Natural killer cell (primary cell): Measurements from ENCODE around the gene RGS9. TPM values are rescaled to one million over a fixed set of nuclear protein-coding genes. Genes with fewer than 3 reads are reported as not detected.

ENCODE experiments used
- ATAC-seq, 3 donors: fragments of 150-1000 bp in 2 of 3; fragments of 200-7000 bp in 1 of 3; cut with Tn5 transposase; 1 replicate in 1 of 3; 2 replicates in 2 of 3; pipeline ENCODE4 v1.10.0; 2021; ENCODE audit warnings: mild to moderate bottlenecking in 2 of 3, moderate library complexity in 2 of 3
- DNase-seq, 2 donors: peaks; one replicate each; pipeline versions ENCODE4 v3.0.0 to v3.0.0-alpha.2; 2013 to 2021; ENCODE audit warnings: mixed read lengths in 1 of 2
- H3K27ac ChIP-seq: one replicate; pipeline ENCODE4 v1.5.1; 2013; ENCODE audit warnings: mild to moderate bottlenecking, low read length
- H3K27me3 ChIP-seq: one replicate; pipeline ENCODE4 v1.6.1; 2013; ENCODE audit warnings: low read length; ENCODE audit not compliant: control insufficient read depth, insufficient read depth
- H3K36me3 ChIP-seq: one replicate; pipeline ENCODE4 v1.6.1; 2013; ENCODE audit warnings: low read length; ENCODE audit not compliant: control insufficient read depth, insufficient read depth
- H3K4me1 ChIP-seq: one replicate; pipeline ENCODE4 v1.6.1; 2013; ENCODE audit warnings: low read length; ENCODE audit not compliant: control insufficient read depth, insufficient read depth
- H3K4me3 ChIP-seq: one replicate; pipeline ENCODE4 v1.5.1; 2013; ENCODE audit warnings: low read length
- H3K9me3 ChIP-seq: one replicate; pipeline ENCODE4 v1.6.1; 2013; ENCODE audit warnings: low read length; ENCODE audit not compliant: control insufficient read depth, insufficient read depth
- H3K27ac Mint-ChIP-seq, 2 donors: one replicate each; pipeline ENCODE4 v1.8.0; 2022; ENCODE audit warnings: mild to moderate bottlenecking in 2 of 2, mixed read lengths in 2 of 2, moderate library complexity in 1 of 2
- H3K27me3 Mint-ChIP-seq, 2 donors: one replicate each; pipeline ENCODE4 v1.8.0; 2022; ENCODE audit warnings: low read depth in 2 of 2, mixed read lengths in 2 of 2
- H3K36me3 Mint-ChIP-seq: one replicate; pipeline ENCODE4 v1.8.0; 2022; ENCODE audit warnings: mixed read lengths
- H3K4me1 Mint-ChIP-seq, 2 donors: one replicate each; pipeline ENCODE4 v1.8.0; 2022; ENCODE audit warnings: mixed read lengths in 2 of 2
- H3K4me3 Mint-ChIP-seq: one replicate; pipeline ENCODE4 v1.8.0; 2022; ENCODE audit warnings: mild to moderate bottlenecking, moderate library complexity, mixed read lengths
- H3K9me3 Mint-ChIP-seq, 2 donors: one replicate each; pipeline ENCODE4 v1.8.0; 2022; ENCODE audit warnings: mixed read lengths in 2 of 2
- CTCF ChIP-seq: fragments of 200-600 bp; IDR thresholded peaks from one replicate; pipeline ENCODE4 v1.8.0; 2022; ENCODE audit warnings: antibody characterized with exemption
- WGBS: methylation state at CpG from one replicate; pipeline ENCODE4 v1.1.7; 2013; ENCODE audit warnings: missing lambda C conversion rate; ENCODE audit not compliant: insufficient coverage; 5-methylcytosine and 5-hydroxymethylcytosine counted together
- intact Hi-C: fragments of 100-400 bp; cut with micrococcal nuclease; formaldehyde crosslinking; loops from one replicate; pipeline ENCODE4 v1.14.2; 2022
- total RNA-seq, 4 donors: library from RNA; stranded (reverse); fragments of 120-200 nt in 1 of 4; gene quantifications; one replicate each; pipeline versions ENCODE4 v1.2.3 to v1.2.4, GENCODE V29; 2013 to 2022

RGS9 gene
- total RNA-seq, 3 donors from 2014 or later (not counting 1 experiment from before 2014, with no cell fraction given), result 25.0 to 47.3 (median 37.2) TPM

GRCh38 chr17:65220732-65221131, 83.6 kb downstream of the RGS9 start:
- H3K27ac ChIP-seq, result no peak overlapping the region
- no peaks in the 10 kb centered on the region for H3K4me1 ChIP-seq
- Mint-ChIP-seq H3K9me3 (no peaks in the 10 kb centered on the region), H3K27ac (no peak overlapping the region), H3K36me3 (no peaks in the 10 kb centered on the region), H3K4me3 (no peak overlapping the region), H3K27me3 (peaks cover 0 to 9% of the 10 kb centered on the region in 2 donors), H3K4me1 (no peaks in the 10 kb centered on the region)
- TF ChIP-seq CTCF, result no peak
- H3K4me3 ChIP-seq, result no peak overlapping the region
- DNase-seq, result no peak
- H3K9me3 ChIP-seq, result no peaks in the 10 kb centered on the region
- H3K36me3 ChIP-seq, result no peaks in the 10 kb centered on the region
- intact Hi-C loops, result no loop called here
- no peak for ATAC-seq
- 85% methylated on average over 1 of the region's 1 CpG for WGBS
- H3K27me3 ChIP-seq, result no peaks in the 10 kb centered on the region

GRCh38 chr17:65222214-65222738, 85.1 kb downstream of the RGS9 start:
- DNase-seq (no peak), ATAC-seq (no peak)
- H3K9me3 Mint-ChIP-seq, result no peaks in the 10 kb centered on the region
- H3K9me3 ChIP-seq, result no peaks in the 10 kb centered on the region
- peaks cover 0 to 5% of the 10 kb centered on the region in 2 donors for H3K27me3 Mint-ChIP-seq
- no peak overlapping the region for H3K27ac Mint-ChIP-seq
- peaks cover 0 to 4% of the 10 kb centered on the region in 2 donors for H3K4me1 Mint-ChIP-seq
- no peaks in the 10 kb centered on the region for H3K4me1 ChIP-seq
- WGBS, result 100% methylated on average over 2 of the region's 3 CpGs
- intact Hi-C loops, result no loop called here
- no peaks in the 10 kb centered on the region for H3K27me3 ChIP-seq
- no peaks in the 10 kb centered on the region for H3K36me3 ChIP-seq
- TF ChIP-seq CTCF, result no peak
- H3K4me3 ChIP-seq, result no peak overlapping the region
- no peak overlapping the region for H3K27ac ChIP-seq
- H3K4me3 Mint-ChIP-seq, result no peak overlapping the region
- no peaks in the 10 kb centered on the region for H3K36me3 Mint-ChIP-seq

- DNase-seq (no peak), ATAC-seq (no peak)
- intact Hi-C loops, result no loop called here
- Histone ChIP-seq H3K9me3 (no peaks in the 10 kb centered on the region), H3K27ac (no peak overlapping the region), H3K36me3 (no peaks in the 10 kb centered on the region), H3K4me3 (no peak overlapping the region), H3K4me1 (peaks cover 17% of the 10 kb centered on the region), H3K27me3 (no peaks in the 10 kb centered on the region)
- Mint-ChIP-seq H3K9me3 (no peaks in the 10 kb centered on the region), H3K36me3 (no peaks in the 10 kb centered on the region), H3K27ac (no peak overlapping the region), H3K4me1 (peaks cover 24 to 29% of the 10 kb centered on the region in 2 donors), H3K4me3 (no peak overlapping the region), H3K27me3 (no peaks in the 10 kb centered on the region)
- TF ChIP-seq CTCF, result no peak
- WGBS, result 93% methylated on average over 18 of the region's 18 CpGs
Observed at GRCh38 chr17:65225061-65225460, 87.9 kb downstream of the RGS9 start.

- Mint-ChIP-seq H3K36me3 (no peaks in the 10 kb centered on the region), H3K4me3 (no peak overlapping the region), H3K27ac (no peak overlapping the region), H3K9me3 (no peaks in the 10 kb centered on the region), H3K27me3 (no peaks in the 10 kb centered on the region), H3K4me1 (peaks cover 28 to 31% of the 10 kb centered on the region in 2 donors)
- intact Hi-C loops, result no loop called here
- Histone ChIP-seq H3K9me3 (no peaks in the 10 kb centered on the region), H3K27me3 (no peaks in the 10 kb centered on the region), H3K27ac (no peak overlapping the region), H3K4me1 (peaks cover 19% of the 10 kb centered on the region), H3K36me3 (no peaks in the 10 kb centered on the region), H3K4me3 (no peak overlapping the region)
- no peak for TF ChIP-seq CTCF
- DNase-seq (no peak), ATAC-seq (no peak)
- WGBS, result 72% methylated on average over 4 of the region's 4 CpGs
Observed at GRCh38 chr17:65226227-65226626, 89.1 kb downstream of the RGS9 start.
